Frontal cortex (tissue), 4 donors: ENCODE data around the gene LPP. TPM values are rescaled to one million over a fixed set of nuclear protein-coding genes. Genes with fewer than 3 reads are reported as not detected.

Source experiments
- DNase-seq, 2 donors: peaks; one replicate each; pipeline ENCODE4 v3.0.0; 2012; ENCODE audit warnings: low spot score in 2 of 2
- FAIRE-seq: peaks from 2 replicates; lab custom pipeline; 2012; peaks lifted over from hg19 to GRCh38; lab: Jason Lieb, UNC
- total RNA-seq: library from RNA; depleted of rRNA; stranded (reverse); fragments of >200 nt; gene quantifications from one replicate; pipeline ENCODE4 v1.2.3, GENCODE V29; 2014
- donor health status: control.
- donor health status: control.
- donor health status: control.

The LPP gene
- total RNA-seq, 1 donor from 2014 or later: 6.5 TPM

DNA sequence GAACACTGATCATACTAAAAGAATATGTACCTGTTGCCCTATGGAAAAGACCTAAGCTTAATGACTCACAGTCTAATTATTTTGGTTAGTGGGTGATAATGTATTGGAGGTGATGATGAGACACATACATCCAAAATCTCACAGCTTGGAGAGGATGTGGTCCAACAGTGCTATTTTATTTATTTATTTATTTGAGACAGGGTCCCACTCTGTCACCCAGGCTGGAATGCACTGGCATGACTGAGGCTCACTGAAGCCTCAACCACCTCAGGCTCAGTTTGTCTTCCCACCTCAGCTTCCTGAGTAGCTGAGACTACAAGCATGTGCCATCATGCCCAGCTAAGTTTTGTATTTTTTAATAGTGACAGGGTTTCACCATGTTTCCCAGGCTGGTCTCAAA, 35.0 kb downstream of the LPP start:
- FAIRE-seq (no peak), DNase-seq (no peak)

DNA sequence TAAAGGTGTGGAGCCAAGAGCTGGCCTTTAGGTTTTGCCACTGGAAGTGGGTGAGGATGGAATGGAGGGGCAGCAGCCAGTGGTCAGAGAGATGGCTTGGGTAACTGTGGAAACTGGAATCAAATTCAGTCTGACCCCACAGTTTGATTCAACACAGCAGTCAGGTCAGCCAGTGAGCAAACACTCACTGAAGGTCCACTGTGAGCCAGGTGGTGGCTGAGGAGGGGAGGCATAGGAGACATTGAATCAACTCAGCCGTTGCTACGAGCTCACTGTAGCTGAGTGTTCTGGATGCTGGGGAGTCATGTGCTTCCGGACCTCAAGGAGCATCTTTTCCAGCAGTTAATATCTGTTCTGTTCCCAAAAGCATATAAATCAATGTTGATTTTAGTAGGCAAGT, 37.5 kb downstream of the LPP start:
- DNase-seq (no peak), FAIRE-seq (no peak)

DNA sequence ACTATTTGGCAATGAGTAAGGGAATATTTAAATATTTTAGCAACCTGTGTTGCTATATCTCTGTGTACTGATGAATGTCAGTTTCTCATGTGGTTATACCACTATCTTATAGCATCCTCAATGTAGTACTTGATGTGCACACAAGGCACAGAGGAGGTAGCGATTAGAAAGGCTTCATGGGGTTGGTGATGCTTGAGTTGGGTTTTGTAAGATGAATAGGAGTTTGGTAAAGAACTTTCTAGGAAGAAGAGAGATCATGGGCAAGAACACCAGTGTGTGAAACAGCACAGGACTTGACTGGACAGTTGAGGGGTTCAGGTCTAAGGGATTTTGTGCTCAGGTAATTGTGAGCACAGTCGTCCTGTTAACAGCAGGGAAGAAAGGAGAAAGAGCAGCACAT, 38.1 kb downstream of the LPP start:
- DNase-seq: no peak
- no peak for FAIRE-seq

DNA sequence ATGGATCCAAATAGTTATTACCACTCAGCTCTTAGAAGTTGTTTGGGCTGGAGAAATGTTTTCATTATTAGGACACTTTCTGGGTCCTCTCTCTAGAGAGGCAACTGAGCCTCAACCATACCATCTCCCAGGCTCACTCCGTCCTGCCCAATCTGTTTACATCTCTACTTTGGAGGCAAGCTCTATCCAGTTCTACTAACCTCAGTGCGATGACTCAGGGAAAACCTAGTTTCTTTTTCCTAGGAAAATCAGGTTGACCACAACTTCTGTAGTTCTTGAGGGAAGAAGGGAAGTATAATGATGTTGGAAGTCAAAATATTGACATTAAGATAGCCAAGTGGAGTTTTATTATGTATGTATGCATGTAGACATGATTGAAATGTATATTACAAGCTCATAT, 40.4 kb downstream of the LPP start:
- FAIRE-seq: no peak

DNA sequence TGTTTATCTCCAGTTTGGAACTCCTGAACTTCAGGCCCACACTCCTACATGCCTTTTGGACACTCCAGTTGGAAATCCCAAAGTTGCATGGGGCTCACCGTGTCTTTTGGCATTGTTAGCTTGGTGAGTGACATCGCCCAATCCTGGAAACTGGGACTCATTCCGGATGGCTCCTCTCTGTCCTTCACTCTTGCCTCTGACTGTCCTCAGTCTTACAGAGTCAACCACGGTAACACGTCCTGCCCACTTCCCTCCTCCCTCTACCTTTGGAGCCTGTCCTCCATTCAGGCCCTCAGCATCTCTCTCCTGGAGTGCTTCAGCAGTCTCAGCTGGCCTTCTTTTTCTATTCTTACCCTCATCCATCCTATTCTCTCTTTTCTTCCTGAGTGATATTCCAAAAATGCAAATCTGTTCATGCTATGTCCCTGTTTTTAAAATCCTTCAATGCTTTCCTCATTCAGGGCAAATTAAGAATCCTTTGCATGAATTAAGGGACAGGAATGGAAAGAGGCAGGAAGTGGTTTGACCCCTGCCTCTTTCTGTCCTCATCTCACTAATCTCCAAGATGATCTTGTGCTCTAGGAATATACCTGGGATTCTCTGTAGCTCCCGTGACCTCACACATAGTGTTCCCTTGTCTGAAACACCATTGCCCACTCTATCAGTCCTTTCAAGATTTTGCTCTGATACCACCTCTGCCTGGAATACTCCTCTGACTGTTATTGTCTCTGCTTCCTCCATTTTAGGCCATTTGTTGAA, 42.5 kb downstream of the LPP start:
- no peak for DNase-seq
- no peak for FAIRE-seq

More for the DNA sequence above, 40.4 kb downstream of the LPP start:
- DNase-seq: no peak

DNA sequence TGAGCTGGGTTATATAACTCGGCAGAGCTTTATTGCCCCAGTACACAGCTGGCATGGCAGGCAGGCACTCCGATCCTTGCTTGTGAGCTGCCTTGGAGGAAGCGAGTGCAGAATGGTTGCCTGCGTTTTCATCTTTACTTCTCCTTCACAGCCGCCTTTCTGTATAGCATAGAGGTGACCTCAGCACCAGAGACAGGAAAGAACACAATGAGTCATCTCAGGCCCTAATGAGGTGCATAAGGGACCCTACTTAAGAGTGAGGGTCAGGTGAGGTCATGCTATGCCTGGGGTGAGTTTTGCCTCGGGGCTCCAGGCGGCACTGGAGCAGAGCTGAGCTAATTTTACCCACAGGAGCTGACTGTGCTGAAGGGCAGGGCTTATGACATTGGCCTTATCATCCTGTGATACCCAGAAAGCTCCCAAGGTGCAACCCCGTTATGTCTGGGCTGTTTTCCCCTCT, 43.5 kb downstream of the LPP start:
- no peak for FAIRE-seq

DNA sequence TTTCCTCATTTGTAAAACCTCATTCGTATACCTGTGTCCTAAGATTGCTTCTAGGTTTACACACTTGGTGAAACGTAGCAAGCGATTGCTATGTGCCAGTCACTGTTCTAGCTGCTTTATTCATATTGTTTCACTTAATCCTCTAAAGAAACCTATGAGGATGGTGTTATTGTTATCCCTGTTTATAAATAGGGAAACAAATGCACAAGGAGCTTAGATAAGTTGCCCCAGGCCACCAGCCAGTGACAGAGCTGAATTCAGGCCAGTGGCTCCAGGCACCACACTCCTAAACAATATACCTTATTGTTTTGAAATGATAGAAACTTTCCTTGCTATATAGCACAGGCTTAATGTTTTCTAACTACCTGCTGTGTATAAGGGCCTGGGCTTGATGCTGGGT, 44.0 kb downstream of the LPP start:
- DNase-seq (no peak), FAIRE-seq (no peak)

More for the DNA sequence above, 43.5 kb downstream of the LPP start:
- DNase-seq: no peak

DNA sequence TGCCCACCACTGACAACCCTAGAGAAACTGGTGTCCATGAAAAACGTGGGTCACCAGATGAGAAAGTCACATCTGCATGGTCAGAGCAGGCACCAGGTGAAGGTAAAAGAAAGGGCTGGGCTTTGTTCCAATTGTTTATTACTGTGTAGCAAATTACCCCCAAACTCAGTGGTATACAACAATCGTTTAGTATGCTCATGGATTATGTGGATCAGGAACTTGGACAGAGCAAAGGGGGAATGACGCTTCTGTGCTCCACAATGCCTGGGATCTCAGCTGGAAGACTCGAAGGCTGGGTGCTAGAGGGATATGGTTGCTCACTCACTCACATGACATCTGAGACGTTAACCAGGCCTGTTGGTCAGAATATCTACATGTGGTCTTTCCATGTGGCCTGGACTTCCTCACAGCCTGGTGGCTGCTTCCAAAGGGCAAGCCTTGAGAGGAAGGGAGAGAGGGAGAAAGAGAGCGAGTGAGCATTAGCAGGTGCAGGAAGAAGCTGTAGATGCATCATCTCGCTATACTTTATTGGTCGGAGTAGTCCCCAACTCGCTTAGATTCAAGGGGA, 44.9 kb downstream of the LPP start:
- FAIRE-seq (no peak), DNase-seq (no peak)

DNA sequence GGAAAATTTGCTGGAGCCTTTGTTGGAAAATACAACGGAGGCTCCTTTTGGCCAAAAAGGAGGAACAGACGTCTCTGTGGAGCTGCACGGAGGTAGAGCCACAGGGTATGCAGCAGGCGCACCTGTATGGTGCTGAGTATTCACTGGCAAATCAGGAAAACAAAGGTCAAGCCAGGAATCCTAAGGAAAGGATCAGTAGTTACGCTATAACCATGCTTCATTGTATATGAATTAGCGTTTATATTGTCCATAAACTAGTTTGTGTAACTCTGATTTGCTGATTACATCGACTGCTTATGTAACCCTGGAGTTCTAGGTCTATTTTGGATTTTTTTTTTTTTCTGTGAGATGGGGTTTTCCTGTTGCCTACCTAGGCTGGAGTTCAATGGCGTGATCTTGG, 45.4 kb downstream of the LPP start:
- no peak for FAIRE-seq
- DNase-seq: no peak

DNA sequence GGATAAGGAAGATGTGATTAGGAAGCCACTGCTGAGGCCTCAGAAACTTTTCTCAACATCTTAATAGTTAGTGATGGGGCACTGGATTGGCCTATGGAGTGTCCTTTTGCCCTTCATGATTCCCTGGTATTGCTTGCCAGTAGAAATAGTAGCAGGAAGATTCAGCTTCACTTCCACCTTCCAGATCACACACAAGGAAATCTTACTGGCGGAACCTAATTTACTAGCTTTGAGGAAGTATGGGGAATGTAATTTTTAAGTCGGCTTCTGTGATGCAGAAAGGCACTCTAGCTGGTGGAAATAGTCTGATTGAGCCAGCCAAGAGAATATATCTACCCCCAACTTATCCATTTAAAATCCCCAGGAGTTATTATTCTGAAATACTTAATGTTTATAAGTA, 46.5 kb downstream of the LPP start:
- DNase-seq (no peak), FAIRE-seq (no peak)

DNA sequence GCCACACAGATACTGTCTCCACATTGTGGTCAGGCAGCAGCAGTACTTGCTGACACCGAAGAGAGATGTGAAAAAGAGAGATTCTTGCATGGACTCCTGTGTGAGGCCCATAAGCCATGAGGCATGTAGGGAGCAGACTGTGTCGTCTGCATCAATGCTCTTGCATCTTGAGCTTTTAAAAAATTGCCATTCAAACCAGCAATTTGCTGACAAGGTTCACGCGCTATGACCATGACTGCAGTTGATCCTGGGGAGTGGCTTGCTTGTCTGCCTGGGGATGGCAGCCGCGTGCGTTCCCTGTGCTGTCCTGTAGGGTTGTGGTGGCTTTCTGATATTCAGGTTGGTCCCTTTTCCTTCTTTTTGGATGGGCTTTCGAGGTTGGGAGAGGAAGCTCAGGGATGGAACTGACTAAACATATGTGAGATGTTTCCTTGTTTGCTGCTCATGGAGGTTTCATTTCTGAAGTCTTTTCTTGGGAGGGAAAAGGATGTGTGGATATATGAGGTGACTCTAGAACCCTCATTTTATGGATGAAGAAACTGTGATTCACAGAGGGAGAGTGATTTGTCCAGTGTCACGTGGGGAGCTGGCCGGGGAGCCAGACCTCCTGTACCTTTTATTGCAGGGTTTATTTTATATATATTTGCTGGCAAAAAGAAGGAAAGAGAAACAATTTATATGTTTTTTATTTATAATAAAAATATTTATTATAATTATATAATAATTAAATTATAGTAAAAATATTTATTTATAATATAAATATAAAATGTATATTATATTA, 48.6 kb downstream of the LPP start:
- FAIRE-seq: no peak

DNA sequence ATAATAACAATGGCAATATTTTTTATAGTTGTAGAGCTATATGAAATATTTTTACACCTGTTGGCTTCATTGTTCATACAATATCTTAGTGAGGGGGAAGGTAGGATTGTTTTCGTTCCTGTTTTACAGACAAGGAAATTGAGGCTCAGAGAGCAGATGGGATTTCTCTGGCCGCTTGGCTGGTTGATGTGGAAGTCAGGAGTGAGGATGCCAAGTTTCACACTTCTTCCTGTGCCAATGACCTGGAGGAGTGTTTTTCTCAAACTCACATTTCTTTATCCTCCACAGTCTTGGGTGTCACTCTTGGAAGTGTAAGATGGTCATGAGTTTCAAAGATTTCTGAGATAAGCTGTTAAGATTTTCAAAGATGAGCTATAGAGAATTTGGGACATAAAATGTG, 50.6 kb downstream of the LPP start:
- FAIRE-seq (no peak), DNase-seq (no peak)

More for the DNA sequence above, 48.6 kb downstream of the LPP start:
- DNase-seq: no peak

DNA sequence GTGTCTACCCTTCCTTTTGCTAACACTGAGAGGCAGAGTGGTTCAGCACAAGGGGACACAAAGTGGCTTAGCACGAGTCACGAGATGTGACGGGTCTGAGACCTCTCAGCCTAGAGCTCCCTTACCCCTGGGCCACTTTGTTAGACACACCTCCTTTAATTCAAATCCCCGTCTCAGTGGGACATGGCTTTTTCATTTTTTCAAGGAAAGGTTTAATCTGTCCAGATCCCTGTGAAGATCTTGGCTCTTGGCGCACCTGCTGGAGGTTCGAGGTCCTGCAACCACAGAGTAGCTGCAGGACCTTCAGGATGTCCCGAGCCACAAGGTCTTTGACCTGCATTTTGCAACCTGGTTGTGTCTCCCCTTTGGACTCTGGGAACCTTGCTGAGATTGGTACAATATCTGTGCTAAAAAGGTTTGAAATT, 52.0 kb downstream of the LPP start:
- FAIRE-seq (no peak), DNase-seq (no peak)

DNA sequence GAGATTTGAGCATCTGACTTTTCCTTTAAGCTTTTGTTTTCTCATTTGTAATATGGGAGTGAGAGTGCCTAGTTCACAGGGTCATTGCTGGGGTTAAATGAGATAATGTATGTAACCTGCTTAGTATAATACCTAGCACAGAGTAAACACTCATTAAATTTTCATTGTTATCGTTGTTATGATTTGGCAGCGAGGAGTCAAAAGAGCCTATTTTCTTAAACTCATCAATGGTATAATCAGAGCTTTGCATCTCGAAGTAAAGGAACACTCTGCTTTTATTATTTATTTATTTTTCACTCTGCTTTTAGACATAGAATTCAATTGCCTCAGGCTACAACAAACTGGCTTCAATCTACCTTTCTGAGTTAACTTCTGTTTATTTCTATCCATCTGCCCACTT, 52.8 kb downstream of the LPP start:
- FAIRE-seq (no peak), DNase-seq (no peak)

DNA sequence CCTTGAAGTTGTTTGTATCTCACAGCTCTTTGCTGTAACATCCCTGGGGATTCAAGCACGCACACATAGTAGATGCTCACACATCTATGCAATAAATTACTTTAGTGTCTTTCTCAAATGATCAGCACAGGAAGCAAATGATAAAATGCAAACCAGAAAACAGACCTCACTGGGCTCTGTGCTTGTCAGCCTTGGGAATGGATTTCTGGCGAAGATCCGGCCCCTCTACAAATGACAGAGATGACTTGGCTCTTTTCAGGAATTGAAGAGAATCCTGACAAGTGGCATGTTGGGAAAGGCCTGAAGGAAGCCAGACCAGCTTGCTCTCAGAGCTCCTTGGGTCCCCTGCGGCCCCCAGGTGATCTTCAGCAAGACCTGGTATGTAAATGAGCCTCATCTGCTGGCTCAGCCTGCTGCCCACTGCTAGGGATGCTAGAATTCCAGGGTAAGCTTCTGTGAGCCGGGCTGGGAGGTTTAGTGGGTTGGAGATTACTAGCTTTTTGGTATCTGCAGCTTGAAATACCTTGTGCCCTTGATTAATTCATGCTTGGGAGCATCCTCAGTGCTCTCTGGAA, 54.1 kb downstream of the LPP start:
- no peak for DNase-seq

DNA sequence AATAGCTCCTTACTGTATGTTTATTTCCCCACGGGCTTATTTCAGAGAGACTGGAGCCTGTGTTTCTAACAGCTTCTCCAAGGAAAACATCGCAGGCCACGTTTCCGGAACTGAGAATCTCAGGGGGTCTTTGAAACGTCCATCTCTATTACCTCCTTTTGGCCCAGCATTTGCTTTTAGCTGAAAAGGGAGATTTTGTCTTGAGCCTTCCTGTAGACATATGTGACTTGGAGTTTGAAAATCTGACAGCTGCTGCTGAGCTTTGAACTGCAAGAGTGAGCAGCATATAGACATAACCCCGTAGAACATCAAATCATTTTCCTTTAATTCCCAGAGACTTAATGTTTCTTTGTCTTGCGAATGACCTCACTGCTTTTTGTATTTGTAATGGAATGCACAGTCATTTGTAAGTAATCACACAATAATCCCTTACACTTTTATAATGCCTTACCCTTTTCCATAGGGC, 54.6 kb downstream of the LPP start:
- DNase-seq (no peak), FAIRE-seq (no peak)

More for the DNA sequence above, 54.1 kb downstream of the LPP start:
- FAIRE-seq: no peak

DNA sequence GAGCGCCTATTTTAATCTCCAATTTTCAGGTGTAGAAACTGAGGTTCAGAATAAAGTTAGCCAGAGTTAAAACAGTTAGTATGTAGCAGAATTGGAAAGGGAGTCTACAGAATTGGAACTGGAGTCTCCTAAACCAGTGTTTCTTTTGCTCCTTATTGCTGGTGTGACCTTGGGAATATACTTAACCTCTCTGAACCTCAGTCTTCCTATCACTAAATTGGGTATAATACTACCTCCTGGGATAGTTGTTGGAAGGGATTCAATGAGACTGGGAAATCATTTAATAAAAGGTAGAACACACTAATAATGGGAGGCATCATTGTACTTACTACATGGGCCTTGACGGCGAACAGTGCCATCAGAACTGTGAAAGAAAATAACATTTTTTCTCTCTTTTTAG, 55.1 kb downstream of the LPP start:
- FAIRE-seq (no peak), DNase-seq (no peak)

DNA sequence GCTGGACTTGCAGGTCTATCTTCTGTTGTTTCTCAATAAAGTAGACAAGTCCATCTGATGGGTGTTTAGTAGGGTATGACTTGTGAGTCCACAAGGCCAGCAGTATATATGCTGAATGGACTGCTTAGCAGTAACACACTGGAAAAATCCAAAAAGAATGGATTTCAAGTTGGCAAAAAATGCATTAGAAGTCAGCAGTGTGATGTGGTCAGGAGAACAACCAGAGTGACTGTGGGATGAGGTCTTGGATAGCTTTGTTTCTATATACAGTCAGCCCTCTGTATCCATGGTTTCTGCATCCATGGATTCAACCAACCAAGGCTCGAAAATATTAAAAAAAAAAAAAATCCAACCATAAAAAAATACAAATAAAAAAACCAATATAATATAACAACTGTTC, 55.8 kb downstream of the LPP start:
- FAIRE-seq: no peak
- DNase-seq: no peak

DNA sequence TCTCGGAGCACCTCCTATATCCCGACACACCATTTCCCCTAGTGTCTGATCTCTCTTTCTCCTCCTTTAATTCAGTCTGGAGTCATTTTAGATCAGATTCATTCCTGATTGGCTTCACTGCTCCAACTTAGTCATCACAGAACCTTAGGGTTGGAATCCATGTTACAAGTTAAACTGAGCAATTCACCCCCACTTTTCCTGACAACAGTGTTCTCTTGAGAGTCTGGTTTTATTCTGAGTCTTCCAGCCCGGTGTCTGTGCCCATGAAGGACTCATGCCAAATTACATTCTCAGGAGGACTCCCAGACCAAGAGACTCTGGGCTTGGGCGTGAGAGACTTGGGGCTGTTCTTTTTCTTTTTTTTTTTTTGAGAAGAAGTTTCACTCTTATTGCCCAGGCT, 57.5 kb downstream of the LPP start:
- no peak for FAIRE-seq
- no peak for DNase-seq

DNA sequence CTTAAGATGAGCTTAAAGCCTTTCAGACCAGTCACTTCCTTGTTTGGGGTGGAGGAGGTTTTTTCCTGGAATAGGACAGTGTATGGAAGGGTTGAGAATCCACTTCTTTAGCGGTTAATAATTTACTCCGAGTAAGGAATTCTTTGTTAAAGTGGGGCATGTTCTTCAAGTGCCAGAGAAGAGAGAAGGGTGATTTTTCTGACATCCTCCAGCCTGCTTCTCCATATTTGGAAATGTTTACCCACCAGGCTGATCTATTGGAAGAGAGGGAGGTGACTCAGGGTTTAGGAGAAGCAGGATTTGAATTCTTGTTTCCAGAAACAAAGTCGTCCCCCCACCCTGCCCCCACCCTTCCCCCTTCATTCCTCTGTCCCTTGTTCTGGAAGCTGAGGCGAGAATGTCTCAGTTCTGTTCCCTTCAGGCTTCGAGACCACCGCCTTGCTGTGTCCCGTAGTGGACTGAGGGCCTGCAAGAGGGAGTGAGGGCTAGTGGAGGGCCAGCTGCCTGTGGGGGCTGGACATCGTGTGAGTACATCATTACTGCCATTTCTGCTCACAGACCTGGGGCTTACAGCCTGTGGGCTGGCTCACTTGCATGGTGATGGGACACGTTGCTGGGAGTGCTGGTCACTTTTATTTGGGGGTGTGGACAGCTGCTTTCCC, 58.5 kb downstream of the LPP start:
- no peak for DNase-seq
- FAIRE-seq: no peak
